PC-9 (cell line): ENCODE measurements around the gene RHO.

Experiments used
- EZH2 ChIP-seq: fragments of 200-600 bp; sonication (generic); IDR thresholded peaks from 2 replicates; pipeline ENCODE4 v1.8.0; 2017; ENCODE audit warnings: antibody characterized with exemption, low read depth
- TF ChIP-seq, protein P1 (sequence below): fragments of 200-600 bp; sonication (generic); conservative IDR thresholded peaks from 2 replicates; pipeline ENCODE4 v1.6.1; 2017; ENCODE audit warnings: mixed run types, antibody characterized with exemption, mild to moderate bottlenecking, moderate library complexity

DNA sequence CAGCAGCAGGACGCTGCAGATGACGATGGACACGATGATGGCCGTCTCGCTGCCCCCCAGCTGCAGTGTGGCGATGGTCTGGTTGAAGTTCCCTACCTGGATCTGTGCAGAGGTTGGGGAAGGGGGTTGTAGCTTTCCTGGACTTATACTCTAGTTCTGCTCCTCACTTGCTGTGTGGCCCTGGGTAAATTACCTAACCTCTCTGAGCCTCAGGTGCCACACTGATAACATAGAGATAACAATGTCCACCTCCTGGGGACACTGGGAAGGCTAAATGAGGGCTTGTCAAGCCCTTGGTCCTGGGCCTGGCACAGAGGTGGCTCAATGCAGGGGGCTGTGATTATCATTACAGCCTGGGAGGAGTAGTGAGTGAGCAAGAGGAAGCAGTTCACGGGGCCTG, 41.4 kb downstream of the RHO start:
- TF ChIP-seq, protein P1, sequence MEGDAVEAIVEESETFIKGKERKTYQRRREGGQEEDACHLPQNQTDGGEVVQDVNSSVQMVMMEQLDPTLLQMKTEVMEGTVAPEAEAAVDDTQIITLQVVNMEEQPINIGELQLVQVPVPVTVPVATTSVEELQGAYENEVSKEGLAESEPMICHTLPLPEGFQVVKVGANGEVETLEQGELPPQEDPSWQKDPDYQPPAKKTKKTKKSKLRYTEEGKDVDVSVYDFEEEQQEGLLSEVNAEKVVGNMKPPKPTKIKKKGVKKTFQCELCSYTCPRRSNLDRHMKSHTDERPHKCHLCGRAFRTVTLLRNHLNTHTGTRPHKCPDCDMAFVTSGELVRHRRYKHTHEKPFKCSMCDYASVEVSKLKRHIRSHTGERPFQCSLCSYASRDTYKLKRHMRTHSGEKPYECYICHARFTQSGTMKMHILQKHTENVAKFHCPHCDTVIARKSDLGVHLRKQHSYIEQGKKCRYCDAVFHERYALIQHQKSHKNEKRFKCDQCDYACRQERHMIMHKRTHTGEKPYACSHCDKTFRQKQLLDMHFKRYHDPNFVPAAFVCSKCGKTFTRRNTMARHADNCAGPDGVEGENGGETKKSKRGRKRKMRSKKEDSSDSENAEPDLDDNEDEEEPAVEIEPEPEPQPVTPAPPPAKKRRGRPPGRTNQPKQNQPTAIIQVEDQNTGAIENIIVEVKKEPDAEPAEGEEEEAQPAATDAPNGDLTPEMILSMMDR = no peak
- TF ChIP-seq EZH2 = no peak
